ENCODE measurements around the gene NTMT1. TPM values are rescaled to one million over a fixed set of nuclear protein-coding genes. Genes with fewer than 3 reads are reported as not detected.

NTMT1 gene
- total and polyA plus RNA-seq, 9 of the 15 experiments (the other 6 are each of a cell fraction or from before 2014, with no cell fraction given), result 42.1 to 116 (median 74.7) TPM

- TF ChIP-seq, protein P1, sequence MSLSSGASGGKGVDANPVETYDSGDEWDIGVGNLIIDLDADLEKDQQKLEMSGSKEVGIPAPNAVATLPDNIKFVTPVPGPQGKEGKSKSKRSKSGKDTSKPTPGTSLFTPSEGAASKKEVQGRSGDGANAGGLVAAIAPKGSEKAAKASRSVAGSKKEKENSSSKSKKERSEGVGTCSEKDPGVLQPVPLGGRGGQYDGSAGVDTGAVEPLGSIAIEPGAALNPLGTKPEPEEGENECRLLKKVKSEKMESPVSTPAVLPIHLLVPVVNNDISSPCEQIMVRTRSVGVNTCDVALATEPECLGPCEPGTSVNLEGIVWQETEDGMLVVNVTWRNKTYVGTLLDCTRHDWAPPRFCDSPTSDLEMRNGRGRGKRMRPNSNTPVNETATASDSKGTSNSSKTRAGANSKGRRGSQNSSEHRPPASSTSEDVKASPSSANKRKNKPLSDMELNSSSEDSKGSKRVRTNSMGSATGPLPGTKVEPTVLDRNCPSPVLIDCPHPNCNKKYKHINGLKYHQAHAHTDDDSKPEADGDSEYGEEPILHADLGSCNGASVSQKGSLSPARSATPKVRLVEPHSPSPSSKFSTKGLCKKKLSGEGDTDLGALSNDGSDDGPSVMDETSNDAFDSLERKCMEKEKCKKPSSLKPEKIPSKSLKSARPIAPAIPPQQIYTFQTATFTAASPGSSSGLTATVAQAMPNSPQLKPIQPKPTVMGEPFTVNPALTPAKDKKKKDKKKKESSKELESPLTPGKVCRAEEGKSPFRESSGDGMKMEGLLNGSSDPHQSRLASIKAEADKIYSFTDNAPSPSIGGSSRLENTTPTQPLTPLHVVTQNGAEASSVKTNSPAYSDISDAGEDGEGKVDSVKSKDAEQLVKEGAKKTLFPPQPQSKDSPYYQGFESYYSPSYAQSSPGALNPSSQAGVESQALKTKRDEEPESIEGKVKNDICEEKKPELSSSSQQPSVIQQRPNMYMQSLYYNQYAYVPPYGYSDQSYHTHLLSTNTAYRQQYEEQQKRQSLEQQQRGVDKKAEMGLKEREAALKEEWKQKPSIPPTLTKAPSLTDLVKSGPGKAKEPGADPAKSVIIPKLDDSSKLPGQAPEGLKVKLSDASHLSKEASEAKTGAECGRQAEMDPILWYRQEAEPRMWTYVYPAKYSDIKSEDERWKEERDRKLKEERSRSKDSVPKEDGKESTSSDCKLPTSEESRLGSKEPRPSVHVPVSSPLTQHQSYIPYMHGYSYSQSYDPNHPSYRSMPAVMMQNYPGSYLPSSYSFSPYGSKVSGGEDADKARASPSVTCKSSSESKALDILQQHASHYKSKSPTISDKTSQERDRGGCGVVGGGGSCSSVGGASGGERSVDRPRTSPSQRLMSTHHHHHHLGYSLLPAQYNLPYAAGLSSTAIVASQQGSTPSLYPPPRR (CRISPR knock-in tag; IDR thresholded peaks at IDR 0.05; ENCODE audit: borderline replicate concordance), result no peak
- TF ChIP-seq NCOA6 (IDR thresholded peaks at IDR 0.05), result no peak
- TF ChIP-seq NFYB (IDR thresholded peaks at IDR 0.05; ENCODE audit: extremely low read depth, insufficient read length), result no peak
- TF ChIP-seq ELF1 (tag; IDR thresholded peaks at IDR 0.05), result peak; percentile 52; the same call in 1 of the 2 replicates
- no peak for TF ChIP-seq ZNF174 (CRISPR knock-in tag; IDR thresholded peaks at IDR 0.05)
- TF ChIP-seq BHLHE40 (IDR thresholded peaks at IDR 0.05; ENCODE audit: low read length), result no peak
- 0 out of 2 replicates have a peak, but pooled peaks have one; percentile 48 for TF ChIP-seq XRCC5 (IDR thresholded peaks at IDR 0.05; ENCODE audit: low read depth, low read length)
- no peak for TF ChIP-seq NR2C2 (CRISPR knock-in tag; IDR thresholded peaks at IDR 0.05)
- 0 out of 2 replicates have a peak, but pooled peaks have one; percentile 11 for TF ChIP-seq NR2C2 (tag; IDR thresholded peaks at IDR 0.05)
- TF ChIP-seq BCOR (IDR thresholded peaks at IDR 0.05), result no peak
- TF ChIP-seq SAP30 (IDR thresholded peaks at IDR 0.05; ENCODE audit: borderline replicate concordance, insufficient read depth, low read depth, low read length, poor library complexity, severe bottlenecking), result peak; percentile 45
- TF ChIP-seq FOXA1 (IDR thresholded peaks at IDR 0.05; ENCODE audit: borderline replicate concordance), result no peak
- no peak for TF ChIP-seq ZSCAN32 (CRISPR knock-in tag; IDR thresholded peaks at IDR 0.05)
- no peak for TF ChIP-seq SNIP1 (IDR thresholded peaks at IDR 0.05; ENCODE audit: low read depth)
Observed at GRCh38 chr9:129626625-129627284, 792 bp downstream of the NTMT1 start (continued).

All from K562 (cell line).